Globus pallidus (tissue), 1 donor: ENCODE data around the gene WNT3A.

Experiments
- DNase-seq: peaks from one replicate; pipeline ENCODE4 v3.0.0-alpha.2; 2015; ENCODE audit warnings: low spot score

Gene WNT3A

DNA sequence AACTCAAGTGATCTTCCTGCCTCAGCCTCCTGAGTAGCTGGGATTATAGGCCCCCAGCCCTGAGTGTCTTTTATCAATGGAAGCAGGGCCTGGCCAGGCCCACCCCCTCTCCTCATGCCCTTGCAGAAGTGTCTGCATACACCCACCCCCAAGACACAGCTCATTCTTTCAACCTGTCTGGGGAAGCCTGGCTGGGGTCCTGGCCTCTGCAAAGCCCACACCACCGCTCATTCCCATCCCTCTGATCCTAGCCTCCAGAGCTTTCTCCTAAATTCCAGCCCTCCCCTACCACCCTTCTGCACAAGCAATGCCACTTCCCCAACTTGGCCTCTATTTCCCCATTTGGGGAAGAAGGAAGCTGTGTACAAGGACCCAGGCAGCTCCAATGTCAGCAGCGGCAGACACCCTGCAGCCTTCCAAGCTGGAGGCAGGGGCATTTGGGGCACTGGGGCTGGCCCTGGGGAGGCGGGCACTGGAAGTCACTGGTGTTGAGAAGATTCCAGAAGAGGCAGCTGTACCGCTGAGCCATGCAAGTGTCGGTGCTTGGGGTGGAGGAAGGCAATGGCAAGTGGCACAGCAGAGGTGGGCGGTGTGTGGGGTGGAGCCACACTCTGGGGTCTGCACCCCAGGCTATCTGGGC is 42.0 kb downstream of the WNT3A start:
- no peak for DNase-seq

DNA sequence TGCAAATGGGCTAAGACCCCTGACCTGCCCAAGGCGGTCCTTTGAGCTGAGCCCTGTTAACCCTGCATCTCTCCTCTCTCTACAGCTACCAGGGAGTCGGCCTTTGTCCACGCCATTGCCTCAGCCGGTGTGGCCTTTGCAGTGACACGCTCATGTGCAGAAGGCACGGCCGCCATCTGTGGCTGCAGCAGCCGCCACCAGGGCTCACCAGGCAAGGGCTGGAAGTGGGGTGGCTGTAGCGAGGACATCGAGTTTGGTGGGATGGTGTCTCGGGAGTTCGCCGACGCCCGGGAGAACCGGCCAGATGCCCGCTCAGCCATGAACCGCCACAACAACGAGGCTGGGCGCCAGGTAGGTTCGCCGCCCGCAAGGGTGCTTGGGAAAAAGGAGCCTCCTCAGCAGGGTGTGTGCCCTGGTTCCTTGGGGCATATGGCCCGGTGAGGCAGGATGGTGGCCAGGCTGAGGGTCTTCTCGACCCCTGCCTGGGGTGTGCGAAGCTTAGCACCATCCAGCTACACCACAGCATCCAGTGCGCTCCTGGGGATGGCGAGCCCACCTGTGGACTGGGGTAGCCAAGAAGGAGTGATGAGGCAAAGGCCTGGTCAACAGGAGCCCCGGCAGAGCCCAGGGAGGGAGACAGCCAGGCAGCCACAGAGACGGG is 43.9 kb downstream of the WNT3A start:
- DNase-seq = no peak

DNA sequence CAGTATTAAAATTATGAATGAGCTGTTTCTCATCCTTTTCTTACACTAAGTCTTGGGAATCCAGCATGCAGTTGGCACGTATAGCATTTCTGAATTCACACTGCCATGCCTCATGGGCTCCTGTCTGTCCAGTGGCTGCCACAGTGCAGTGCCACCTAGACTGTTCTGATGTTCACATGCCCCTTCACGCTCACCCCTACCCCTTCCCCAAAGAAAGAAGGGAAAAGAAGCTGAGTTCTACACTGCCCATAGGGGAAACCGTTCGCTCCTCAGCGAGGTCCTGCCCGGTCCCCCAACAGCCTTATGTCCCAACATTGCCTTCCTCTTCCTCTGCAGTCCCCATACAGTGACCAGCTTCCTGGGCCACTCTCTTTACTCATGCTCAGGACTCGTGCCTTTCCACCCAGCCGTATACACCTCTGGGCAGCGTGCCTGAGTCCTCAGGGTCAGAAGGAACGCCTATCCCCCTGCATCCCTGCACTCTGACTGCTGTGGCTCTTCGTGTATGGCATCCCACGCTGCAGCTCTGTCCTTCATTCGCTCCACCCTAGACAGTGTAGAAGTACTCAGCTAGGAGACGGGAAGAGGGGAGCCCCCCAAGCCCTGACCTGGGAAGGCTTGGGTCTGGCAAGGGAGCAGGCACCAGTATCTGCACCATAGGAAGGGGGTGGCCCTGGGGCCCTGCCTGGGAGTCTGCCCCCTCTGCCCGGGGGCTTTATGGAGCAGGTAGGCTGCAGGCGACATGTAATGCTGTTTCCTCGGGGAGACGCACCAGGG is 51.6 kb downstream of the WNT3A start:
- no peak for DNase-seq

DNA sequence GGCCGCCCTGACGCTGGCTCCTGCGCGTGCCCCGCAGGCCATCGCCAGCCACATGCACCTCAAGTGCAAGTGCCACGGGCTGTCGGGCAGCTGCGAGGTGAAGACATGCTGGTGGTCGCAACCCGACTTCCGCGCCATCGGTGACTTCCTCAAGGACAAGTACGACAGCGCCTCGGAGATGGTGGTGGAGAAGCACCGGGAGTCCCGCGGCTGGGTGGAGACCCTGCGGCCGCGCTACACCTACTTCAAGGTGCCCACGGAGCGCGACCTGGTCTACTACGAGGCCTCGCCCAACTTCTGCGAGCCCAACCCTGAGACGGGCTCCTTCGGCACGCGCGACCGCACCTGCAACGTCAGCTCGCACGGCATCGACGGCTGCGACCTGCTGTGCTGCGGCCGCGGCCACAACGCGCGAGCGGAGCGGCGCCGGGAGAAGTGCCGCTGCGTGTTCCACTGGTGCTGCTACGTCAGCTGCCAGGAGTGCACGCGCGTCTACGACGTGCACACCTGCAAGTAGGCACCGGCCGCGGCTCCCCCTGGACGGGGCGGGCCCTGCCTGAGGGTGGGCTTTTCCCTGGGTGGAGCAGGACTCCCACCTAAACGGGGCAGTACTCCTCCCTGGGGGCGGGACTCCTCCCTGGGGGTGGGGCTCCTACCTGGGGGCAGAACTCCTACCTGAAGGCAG is 52.3 kb downstream of the WNT3A start:
- no peak for DNase-seq

DNA sequence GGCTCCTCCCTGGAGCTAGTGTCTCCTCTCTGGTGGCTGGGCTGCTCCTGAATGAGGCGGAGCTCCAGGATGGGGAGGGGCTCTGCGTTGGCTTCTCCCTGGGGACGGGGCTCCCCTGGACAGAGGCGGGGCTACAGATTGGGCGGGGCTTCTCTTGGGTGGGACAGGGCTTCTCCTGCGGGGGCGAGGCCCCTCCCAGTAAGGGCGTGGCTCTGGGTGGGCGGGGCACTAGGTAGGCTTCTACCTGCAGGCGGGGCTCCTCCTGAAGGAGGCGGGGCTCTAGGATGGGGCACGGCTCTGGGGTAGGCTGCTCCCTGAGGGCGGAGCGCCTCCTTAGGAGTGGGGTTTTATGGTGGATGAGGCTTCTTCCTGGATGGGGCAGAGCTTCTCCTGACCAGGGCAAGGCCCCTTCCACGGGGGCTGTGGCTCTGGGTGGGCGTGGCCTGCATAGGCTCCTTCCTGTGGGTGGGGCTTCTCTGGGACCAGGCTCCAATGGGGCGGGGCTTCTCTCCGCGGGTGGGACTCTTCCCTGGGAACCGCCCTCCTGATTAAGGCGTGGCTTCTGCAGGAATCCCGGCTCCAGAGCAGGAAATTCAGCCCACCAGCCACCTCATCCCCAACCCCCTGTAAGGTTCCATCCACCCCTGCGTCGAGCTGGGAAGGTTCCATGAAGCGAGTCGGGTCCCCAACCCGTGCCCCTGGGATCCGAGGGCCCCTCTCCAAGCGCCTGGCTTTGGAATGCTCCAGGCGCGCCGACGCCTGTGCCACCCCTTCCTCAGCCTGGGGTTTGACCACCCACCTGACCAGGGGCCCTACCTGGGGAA is 53.0 kb downstream of the WNT3A start:
- no peak for DNase-seq

DNA sequence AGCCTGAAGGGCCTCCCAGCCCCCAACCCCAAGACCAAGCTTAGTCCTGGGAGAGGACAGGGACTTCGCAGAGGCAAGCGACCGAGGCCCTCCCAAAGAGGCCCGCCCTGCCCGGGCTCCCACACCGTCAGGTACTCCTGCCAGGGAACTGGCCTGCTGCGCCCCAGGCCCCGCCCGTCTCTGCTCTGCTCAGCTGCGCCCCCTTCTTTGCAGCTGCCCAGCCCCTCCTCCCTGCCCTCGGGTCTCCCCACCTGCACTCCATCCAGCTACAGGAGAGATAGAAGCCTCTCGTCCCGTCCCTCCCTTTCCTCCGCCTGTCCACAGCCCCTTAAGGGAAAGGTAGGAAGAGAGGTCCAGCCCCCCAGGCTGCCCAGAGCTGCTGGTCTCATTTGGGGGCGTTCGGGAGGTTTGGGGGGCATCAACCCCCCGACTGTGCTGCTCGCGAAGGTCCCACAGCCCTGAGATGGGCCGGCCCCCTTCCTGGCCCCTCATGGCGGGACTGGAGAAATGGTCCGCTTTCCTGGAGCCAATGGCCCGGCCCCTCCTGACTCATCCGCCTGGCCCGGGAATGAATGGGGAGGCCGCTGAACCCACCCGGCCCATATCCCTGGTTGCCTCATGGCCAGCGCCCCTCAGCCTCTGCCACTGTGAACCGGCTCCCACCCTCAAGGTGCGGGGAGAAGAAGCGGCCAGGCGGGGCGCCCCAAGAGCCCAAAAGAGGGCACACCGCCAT is 53.8 kb downstream of the WNT3A start:
- no peak for DNase-seq

DNA sequence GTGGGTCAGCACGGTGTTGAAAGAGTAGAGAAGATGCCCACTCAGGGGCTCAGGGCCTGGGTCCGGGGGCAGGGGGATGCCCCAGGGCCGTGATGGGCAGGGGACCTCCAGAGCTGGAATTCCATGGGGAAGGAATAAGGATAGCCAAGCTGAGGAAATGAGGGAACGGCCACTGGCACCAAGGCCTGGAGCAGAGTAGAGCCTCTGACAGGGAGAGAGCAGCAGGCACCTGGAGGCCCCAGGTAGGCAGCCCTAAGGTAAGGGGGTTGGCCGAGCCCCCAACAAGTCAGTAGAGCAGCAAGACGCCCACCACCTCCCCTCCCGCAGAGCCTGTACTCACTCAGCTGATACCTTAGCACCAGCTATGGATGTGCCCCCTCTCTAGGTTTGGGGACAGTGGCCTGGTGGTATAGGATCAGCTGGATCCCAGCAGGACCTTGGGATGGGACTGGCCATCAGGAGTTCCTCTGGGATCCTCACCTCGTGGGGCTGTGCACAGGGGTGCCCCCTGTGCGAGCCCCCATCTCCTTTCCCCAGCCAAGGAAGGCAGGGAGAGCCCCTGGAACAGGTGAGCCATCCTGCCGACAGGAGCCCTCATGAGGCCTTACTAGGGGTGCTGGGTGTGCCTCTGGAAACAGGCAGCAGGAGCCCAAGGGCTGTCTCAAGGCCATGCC is 54.8 kb downstream of the WNT3A start:
- DNase-seq = no peak

DNA sequence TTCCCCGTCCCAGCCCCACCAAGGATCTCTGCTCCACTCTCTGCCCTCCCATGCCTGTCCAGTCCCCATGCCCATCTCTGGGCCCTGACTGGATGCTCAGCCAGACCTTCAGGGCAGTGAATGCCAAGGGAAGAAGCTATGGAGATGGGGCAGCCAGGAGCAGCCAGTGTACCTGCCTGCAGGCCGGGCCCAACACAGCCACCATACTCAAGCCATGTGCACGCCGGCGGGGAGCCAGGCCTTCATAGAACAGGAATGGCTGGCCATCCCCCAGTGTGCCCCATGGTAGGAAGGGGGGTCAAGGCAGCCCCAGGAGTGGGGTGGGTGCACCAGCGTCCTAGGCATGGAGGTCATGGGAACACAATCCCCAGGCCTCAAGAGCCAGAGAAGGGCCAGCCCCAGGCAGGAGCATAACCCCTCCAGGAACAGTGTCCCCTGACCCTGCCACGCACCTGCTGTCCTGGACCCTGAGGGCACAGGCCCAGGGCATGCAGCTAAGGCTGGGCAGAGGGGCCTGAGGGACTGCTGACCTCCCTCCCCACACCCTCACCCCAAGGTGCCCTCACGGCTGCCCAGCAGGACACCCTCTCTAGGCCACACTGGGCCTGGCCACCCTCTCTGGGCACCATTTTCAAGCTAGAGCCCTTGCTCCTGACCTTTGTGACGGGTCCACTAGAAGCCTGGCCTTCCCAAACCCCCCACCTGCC is 55.4 kb downstream of the WNT3A start:
- no peak for DNase-seq

DNA sequence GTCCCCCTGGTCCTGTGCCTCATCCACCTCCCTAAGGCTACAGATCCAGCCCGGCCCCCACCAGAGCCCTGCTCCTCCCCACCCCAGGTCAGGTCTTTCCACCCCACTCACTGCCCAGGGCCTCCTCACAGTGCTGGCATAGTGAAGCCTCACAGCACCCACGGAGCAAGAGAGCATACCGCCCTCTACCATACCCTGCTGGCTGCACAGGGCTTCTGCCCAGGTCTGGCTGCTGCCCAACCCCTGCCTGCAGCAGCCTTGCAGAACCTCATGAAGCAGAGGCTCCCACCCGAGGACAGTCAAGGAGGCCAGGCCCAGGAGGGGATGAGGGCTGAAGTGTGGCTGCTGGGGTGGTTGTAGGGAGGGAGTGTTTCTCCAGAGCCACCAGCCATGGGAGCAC is 56.0 kb downstream of the WNT3A start:
- DNase-seq = no peak

DNA sequence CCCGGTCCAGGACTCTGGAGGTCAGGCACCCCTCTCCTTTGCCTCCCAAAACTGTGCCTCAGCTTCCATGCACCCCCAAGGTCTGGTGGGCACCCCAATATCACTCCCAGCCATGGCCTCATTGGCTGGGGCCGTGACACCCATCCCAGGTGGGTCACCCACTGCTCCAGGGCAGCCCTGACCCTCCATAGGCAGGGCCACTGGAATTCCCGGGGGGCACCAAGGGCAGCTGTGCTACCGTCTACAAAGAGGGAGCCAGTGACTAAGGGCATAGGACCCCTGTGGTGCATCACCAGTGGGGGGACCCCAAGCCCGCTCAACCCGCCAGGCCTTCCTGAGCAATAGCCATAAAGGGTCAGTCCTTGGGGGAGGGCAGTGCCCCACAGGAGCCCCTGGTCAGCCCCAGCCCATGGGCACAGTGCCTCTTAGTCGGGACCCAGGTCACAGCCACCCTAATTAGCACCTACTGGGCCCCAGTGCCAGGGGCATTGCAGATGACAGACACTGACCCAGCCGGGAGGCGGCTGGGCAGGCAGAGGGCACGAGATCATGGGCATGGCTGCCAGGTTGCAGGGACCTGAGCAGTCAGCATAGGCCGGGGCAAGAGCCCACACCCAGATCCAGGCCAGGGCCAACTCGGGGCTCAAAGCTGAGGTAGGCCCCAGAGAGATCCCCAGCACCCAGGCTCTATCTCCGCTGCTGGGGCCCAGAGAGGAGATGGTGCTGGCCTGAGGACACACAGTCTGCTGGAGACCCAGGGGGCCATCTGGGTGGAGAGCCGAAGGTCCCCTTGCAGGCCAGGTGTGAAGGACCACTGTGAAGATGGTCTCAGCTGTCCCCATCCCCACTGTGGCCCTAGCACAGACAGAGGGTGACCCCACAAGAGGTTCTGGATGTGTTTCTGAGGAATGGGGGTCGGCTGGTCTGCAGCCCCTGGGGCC is 56.7 kb downstream of the WNT3A start:
- no peak for DNase-seq

DNA sequence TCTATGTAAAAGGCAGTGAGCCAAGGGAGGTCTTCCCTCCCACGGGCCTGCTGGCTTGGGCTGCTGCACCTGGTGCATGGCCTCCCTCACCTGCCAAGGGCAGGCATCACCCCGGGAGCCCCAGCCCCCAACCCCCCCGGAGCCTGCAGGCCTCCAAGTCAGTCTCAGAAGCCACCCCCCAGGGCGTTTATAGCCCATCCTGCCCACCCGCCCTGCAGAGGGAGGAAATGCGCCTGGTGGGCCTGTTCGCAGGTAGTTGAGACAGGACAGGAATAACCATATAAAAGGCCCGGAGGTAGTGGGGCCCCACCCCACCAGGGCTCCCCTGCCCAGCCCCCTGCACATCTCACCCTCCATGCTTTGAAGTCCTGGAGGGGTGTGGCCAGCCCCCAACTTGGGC is 57.5 kb downstream of the WNT3A start:
- DNase-seq = no peak

DNA sequence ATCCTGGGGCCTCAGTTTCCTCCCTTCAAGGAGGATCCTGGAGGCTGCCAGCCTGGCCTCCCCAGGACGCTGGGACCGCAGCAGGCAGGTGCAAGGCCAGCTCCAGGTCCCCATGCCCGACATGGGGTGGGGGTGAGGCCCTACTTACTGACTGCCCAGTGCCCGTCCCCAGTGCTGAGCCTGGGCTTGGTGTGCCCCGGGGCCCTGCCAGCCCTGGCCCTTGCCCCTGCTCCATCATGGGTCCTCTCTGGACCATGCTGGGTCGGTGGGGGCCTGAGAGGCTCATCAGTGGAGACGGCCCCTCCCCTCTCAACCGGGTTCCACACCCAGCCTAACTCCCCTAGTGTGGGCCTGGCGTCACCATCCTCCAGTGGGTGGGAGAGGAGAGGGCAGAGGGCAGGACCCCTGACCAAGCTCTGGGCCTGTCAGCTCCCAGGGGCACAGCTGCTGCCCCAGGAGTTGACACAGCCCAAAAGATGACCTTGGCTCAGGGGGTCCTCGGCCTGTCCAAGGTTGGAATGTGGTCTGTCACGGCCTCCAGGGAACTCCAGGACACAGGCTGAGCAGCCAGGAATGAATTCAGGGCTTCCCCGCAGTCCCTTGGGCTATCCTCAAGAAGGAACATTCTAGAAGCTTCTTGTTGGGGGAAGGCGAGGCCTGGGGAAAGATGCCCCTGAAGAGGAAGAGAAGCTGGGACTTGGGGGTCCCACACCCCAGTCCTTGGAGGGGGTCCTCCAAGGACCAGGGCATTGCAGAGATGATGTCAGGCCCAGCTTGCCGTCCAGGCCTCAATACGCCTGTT is 58.1 kb downstream of the WNT3A start:
- DNase-seq = no peak

DNA sequence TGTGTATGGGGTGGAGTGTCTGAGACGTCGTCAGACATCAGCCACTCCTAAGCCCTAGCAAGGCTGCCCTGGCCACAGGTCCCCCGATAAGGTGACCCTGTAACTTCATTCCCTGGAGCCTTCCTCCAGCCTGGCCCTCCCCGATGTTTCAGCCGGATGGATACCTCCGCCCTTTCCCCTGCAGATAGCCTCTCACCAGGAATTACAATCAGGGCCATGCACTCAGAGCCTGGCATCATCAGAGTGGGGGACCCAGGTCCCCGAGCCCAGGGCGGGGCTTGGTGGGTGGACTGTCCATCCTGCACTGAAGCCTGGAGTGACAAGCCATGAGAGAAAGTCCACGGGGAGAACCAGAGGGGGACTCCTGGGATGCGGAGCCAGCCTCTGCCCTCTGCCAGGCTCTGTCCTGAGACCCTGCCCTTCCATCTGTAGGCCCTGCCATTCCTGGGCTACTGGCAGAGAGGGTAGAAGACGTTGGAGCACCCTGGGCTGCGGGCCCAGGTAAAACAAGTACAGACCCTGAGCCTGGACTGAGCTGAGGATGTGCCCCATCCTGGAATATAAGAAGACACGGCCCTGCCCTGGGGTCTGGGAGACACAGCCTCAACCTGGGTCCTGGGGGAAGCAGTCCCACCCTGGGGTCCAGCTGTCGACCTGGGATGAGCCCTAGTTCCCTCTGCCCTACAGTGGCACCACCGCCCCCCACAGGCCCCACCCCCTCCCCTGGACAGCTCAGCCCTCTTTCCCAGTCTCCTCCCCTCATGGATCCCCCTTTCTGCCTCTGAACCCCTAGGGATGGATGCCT is 58.9 kb downstream of the WNT3A start:
- no peak for DNase-seq

DNA sequence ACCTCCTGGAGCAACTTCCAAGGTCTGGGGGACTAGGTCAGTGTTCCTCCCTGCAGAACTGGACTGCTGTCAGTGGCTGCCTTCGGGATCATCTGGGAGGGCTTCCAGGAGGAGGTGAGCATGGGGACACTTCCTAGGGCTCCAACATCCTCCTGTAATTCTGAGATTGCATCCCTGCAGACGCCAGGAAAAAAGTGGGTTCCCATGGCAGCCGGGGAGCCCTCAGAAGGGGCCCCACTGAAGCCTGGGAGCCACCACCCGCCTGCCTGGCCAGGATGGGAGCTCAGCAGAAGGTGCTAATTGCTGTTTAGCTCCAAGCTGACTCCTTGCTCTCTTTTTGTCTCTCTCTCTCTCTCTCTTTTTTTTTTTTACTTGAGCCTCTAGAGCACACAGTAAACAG is 59.6 kb downstream of the WNT3A start:
- no peak for DNase-seq

DNA sequence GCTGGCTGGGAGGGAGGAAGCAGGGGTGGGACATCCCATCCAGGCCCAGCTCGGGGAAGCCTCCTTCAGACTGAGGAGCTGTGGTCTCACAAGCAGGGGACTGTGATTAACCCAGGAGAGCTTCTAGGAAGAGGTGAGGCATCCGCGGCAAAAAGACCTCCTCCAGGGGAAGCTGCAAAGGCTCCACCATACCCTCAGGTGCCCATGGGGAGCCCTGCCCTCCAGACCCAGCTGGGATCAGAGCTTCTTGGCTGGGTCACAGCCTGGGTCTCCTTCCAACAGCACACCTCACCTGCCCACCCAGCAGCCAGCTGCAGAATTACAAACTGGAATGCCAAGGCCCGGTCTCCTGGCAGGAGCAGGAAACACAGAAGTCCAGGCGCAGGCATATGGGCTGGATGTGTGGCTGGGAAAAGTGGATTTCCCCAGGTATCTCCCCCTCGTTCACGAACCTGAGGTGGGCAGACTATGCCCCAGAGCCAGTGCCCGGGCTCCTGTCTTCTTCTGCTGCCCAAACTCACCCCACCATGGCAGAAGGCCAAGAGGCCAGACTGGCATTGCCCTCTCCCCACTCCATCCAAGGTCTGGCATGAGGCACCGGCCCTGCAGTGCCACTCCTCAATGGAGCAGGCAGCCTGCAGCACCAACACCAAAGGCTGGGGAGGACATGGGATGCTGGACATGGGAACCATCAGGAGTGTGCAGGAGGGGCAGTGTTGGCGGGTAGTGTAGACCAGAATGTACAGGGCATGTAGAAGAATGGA is 60.3 kb downstream of the WNT3A start:
- no peak for DNase-seq

DNA sequence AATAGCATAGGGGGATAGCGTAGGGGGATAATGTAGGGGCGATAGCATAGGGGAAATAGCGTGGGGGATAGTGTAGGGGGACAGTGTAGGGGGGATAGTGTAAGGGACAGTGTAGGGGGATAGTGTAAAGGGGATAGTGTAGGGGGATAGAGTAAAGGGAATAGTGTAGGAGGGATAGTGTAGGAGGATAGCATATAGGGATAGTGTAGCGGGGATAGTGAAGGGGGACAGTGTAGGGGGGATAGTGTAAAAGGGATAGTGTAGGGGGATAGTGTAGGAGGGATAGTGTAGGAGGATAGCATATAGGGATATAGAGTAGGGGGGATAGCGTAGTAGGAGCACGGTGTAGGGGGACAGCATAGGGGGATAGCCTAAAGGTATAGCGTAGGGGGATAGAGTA is 61.6 kb downstream of the WNT3A start:
- no peak for DNase-seq
